Measurements from ENCODE around the gene PIK3AP1.
"Not testable (repeated sequence)": the region's sequence is repeated elsewhere in the genome, so short reads cannot be mapped to it uniquely, and the experiment has no call there.

The PIK3AP1 gene

DNA sequence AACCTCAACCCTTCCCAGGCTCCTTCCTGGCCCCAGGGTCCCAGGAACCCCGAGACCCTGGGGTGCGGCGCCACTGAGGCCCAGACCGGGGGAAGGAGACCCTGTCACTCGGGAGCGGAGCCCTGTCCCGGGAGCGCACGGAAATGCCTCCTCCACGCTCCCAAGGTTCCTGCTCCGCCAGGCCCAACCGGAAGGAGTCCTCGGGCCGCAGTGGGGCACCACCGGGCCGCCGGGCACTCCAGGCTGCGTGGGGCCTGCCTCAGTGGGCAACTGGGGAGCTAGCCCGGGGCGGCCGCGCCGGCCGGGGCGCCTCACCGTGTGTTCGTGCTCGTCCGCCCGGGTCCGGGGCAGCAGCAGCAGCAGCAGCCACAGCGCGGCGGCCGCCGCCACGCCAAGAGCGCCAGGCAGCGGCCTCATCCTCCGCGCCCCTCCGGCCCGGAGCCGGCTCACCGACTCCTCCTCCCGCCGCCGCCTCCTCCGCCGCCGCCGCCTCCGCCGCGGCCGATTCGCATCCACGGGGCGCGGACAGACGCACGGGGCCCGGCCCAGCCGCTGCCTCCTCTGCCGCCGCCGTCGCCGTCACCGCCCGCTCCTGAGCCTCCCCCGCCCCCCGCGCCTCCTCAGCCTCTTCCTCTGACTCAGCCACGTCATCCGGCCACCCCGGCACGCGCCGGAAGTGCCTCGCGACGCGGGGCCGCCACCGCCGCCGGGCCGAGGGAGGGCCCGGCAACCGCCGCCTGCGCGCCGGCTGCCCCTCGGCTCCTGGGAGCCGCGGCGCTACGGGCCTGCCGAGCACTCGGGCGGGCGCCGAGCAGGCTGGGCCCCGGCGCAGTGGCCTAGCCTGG, 133.7 kb downstream of the PIK3AP1 start, which contains the start of gene TM9SF3:
Gene TM9SF3, minus strand, starts transcription at position 594 of the 845 bp plus-strand sequence. Its CDS starts 177 bp downstream, at position 417.
- DNase-seq (ENCODE audit: low spot score) = peak; percentile 92
- peak; percentile 48 for FAIRE-seq

DNA sequence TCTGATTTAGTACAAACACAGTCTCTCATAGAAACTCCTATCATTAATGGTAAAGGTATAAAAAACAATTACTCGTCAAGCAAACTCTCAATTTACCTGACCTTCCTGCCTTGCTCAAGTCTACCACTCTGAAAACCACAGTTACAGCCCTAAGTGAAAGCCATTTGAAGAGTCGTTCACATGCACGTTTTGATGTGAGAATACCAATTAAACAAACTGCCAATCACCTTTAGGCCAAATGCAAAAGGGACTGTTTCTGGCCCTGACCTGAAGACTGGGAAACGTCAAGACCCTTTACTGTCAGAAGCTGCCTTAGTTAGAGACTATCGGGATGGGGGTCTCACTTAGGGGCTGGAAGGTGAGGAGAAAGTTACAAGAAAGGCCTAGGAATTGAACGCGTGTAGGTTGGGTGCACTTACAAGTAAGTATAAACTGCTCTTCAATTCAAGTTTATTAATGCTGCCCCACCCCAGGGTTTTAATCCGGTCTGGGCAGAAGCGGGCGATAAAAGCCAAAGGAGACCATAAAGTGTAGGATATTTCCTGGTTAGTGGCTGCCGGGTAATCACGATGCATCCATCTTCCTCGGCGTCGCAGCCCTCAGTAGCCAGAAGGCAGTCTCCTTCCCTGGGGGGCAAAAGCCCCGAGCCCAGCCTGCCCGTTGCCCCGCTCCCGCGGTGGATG, 134.4 kb downstream of the PIK3AP1 start:
- DNase-seq (ENCODE audit: low spot score) (no peak), FAIRE-seq (no peak)

- DNase-seq (ENCODE audit: low spot score) (no peak), FAIRE-seq (no peak)
These were observed 135.8 kb downstream of the PIK3AP1 start for GRCh38 chr10:96584474-96584873.

GRCh38 chr10:96584035-96584434, 136.3 kb downstream of the PIK3AP1 start:
- FAIRE-seq (no peak), DNase-seq (ENCODE audit: low spot score) (no peak)

DNA sequence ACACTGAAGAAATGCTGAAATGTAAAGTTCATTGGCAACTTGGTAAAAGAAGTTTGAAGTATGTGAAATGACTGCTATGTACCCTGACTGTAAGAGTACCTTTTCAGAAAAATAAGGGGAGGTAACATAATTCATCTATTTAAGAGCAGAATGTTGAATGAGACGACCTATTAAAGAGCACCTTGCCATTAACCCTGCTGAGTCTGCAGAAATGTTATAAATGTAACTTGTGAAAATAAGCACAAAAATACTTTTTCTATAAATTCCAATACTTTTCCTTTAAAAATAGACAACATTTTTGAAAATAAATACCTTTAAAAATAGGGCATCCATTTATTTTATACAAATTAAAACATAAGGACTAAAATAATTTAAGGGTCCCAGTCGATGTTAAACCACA, 141.2 kb downstream of the PIK3AP1 start:
- no peak for FAIRE-seq
- no peak for DNase-seq (ENCODE audit: low spot score)

DNA sequence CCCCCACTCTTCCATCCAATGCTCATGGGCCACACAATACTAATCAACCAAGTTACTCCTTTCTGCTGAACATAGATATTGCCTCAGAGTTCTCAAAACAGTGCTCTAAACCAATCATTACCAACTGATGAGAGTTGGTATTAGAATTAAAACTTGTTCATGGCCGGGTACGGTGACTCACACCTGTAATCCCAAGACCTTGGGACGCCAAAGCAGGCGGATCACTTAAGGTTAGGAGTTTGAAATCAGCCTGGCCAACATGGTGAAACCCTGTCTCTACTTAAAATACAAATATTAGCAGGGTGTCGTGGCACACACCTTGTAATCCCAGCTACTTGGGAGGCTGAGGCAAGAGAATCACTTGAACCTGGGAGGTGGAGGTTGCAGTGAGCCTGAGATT, 141.7 kb downstream of the PIK3AP1 start:
- FAIRE-seq (no peak), DNase-seq (ENCODE audit: low spot score) (no peak)

- FAIRE-seq (no peak), DNase-seq (ENCODE audit: low spot score) (no peak)
These were observed 142.3 kb downstream of the PIK3AP1 start for GRCh38 chr10:96578022-96578421.

DNA sequence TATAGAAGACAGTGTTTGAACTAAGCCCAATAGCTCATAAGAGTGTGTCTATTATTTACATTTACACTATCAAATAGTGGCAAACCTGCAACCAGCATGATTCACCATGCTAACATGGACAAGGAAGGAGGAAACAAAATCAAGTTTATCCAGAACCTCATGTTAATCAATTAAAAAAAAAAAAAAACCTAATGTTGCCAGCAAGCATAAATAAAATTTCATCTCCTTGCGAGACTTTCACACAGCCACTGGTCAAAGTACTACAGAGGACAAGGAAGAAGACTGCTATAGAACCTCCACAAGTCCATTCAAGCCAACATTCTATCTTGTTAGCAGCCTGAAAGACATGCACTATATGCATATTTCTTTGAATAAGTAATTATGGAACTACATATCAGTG, 143.2 kb downstream of the PIK3AP1 start:
- FAIRE-seq (no peak), DNase-seq (ENCODE audit: low spot score) (no peak)

DNA sequence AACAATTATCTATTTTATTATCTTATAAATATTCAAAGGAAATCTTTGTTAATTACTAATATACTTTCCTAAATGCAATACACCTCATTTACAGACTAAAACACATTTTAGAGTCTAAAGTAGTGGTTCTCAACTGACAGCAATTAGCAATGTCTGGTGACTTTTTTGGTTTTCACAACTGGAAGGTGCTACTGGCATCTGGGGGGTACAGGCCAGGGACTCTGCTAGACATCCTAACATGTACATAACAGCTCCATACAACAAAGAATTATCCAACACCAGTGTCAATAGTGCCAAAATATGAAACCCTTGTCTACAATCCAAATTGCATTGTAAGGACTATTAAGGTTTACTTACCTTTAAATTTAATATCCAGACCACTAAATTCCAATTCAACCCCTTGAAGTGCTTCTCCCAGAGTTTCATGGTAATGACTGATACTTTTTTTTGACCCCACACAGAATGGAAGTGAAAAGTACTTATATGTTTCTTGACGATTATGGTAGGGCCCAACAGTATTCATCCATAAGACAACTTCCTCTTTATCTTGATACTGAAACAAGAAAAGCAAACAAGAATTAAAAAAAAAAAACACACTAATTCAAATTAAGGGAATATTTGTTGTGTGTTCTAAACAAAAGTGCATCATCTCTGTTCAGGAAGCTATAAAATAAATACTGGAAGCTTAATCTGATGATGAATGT, 143.9 kb downstream of the PIK3AP1 start:
- DNase-seq (ENCODE audit: low spot score) (no peak), FAIRE-seq (no peak)

GRCh38 chr10:96574564-96574963, 145.8 kb downstream of the PIK3AP1 start:
- not testable (repeated sequence) for FAIRE-seq; DNase-seq (ENCODE audit: low spot score)

- DNase-seq (ENCODE audit: low spot score) = no peak
- FAIRE-seq = no peak
These were observed 147.3 kb downstream of the PIK3AP1 start for GRCh38 chr10:96573036-96573435.

DNA sequence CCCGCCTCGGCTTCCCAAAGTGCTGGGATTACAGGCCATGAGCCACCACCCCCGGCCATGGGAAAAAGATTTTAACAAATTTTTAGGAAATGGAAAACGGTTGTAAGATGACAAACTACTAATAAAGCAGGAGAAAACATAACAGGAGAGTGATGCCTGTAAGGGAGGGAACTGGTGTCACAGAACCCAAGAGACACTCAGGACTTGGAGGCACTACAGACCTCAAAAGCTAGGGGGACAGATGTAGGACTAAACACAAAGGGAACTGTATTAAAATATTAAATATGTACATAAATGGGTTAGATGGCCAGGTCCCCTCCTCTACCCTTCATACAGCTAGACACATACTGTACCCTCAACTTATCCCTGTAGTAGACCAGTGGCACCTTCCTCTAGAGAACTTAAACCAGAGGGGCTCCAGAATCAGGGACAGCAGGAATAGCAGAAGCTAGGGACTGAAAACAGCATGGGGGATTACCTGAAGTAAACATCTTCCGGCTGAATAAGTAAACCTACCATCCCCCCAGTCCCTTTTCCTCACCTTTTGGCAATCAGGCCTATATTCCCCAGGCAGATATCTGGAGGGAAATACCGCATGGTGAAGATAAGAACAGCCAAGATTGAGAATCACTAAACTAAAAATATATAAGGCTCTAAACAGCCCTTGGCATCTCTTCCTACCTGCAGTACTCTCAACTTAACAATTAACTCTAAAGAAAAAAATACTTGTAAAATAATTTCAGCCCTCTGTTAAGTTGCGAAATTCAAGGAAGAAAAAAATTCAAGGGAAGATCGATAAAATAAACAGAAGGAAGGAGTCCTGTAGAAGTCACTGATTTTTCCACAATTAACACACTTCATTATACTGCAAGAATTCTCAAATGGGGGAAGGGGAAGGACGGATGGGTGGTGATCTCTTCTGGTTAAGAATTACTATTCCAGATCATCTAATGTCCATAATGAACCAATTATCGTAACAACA, 149.0 kb downstream of the PIK3AP1 start:
- no peak for DNase-seq (ENCODE audit: low spot score)
- no peak for FAIRE-seq

- no peak for FAIRE-seq
- DNase-seq (ENCODE audit: low spot score) = no peak
These were observed 149.8 kb downstream of the PIK3AP1 start for GRCh38 chr10:96570511-96570910.

DNA sequence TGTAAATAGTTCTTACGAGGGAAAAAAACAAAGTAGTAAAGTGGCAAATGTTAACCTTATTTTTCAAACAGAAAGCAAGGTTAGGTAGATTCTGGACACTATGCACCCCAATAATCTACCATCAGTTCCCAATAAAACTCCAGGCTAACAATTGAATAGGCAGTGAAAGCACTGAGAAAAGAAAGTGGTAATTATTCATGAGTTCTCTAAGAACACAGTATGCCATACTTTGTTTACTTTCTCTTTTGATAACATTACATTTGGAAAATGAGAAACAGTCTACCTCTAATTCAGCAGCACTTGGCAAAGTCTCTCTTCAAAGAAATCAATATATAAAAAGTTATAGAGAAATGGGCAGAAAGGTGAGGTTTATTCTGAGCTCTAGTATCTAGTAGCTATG, 151.9 kb downstream of the PIK3AP1 start:
- FAIRE-seq (no peak), DNase-seq (ENCODE audit: low spot score) (no peak)

DNA sequence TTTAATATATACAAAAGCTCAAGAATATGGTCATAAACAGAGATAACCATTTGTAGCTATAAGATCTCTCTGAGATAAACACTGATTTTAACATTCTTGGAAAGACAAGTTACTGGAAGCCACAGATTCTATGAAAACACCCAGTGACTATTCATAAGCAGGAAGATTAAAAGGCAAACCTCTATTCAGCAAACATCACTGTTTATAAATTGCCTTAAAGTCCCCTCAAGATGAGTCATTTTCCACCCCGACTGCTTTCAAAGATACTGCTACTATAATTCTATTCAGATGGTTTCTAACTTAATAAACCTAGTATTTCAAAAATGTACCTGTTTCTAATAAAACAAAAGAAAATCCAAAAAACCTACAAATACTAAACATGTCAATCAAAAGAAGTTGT, 154.5 kb downstream of the PIK3AP1 start:
- no peak for FAIRE-seq
- DNase-seq (ENCODE audit: low spot score) = no peak

DNA sequence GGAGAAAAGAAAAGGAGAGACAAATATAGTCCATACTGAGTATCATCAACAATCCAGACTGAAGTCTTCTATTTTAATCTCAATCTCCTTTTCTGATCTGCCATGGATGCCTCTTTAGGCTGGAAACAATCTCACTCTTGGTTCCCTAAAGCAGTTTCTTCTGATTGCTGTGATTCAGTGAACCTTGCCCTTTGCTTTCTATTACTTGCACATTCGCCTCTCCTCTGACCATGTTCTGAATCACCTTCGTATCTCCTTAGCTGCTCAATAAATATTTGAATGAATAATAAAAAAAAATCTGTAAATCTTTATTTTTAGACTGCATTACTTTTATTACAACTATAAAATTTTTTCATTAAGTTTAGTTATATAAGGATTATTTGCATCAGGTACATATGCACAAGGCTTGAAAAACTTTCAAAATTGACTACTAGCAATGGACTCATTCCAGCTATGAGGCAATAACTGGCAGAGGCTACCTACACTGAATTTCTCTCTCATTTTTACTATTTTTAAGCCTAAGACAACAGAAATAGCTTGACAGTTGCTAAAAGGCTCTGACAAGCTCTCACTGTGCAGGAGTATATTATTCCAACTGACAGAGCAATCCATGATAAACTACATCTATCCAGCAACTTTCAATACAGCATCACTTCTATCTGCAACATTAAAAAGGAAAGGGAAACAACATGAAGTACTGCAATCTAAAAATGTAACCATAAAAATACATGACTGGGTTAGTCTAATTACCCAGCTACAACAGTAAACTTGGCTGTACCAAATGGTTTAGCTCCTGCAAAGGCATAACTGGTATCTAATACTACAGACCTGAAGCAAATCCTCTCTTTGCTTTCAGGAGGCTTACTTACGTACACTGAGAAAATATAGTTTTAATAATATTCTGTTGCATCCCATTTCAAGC, 159.1 kb downstream of the PIK3AP1 start:
- FAIRE-seq = no peak
- DNase-seq (ENCODE audit: low spot score) = no peak

GRCh38 chr10:96560489-96560888, 159.8 kb downstream of the PIK3AP1 start:
- FAIRE-seq (no peak), DNase-seq (ENCODE audit: low spot score) (no peak)

GRCh38 chr10:96556003-96556402, 164.3 kb downstream of the PIK3AP1 start:
- FAIRE-seq (no peak), DNase-seq (ENCODE audit: low spot score) (peak; percentile 4)

GRCh38 chr10:96555330-96555729, 165.0 kb downstream of the PIK3AP1 start:
- peak; percentile 55 for FAIRE-seq

DNA sequence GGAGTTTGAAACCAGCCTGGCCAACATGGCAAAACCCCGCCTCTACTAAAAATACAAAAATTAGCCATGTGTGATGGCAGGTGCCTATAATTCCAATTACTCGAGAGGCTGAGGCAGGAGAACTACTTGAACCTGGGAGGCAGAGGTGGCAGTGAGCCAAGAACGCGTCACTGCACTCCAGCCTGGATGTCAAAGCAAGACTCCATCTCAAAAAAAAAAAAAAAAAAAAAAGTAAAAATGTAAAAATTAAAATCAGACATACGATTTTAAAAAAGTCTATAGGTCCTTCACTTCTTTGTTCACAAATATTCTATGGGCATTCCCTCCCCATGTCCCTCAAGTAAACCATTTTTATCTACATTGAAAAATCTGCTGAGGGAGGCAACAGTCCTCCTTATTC, 171.7 kb downstream of the PIK3AP1 start:
- DNase-seq (ENCODE audit: low spot score) = no peak
- FAIRE-seq = no peak

More at GRCh38 chr10:96555330-96555729, 165.0 kb downstream of the PIK3AP1 start:
- no peak for DNase-seq (ENCODE audit: low spot score)
